Measurements from ENCODE around the gene AKR1C8.
"Not testable (repeated sequence)": the region's sequence is repeated elsewhere in the genome, so short reads cannot be mapped to it uniquely, and the experiment has no call there.

Gene AKR1C8

DNA sequence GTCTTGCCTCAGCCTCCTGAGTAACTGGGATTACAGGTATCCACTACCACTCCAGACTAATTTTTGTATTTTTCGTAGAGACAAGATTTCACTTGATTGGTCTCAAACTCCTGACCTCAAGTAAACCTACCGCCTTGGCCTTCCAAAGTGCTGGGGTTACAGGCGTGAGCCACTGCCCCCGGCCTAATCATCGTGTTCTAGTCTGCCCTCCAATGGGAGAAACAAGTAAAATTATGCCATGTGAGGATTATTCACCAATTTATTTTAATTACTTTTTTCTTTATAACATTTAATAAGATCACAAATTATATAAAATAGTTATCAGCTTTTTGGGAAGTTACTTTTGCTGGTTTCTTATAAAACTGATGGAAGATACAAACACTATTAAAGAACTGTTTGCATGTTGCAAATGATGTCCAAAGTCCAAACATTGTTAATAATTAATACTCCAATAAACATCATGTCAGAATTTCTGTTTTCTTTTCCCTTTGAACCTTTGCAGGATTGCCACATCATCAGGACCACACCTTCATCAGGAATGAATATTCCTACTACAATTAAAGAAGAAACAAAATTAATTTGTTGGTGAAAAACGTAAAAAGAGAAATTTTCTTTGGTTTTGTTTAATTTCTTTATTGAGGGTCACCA lies 10.9 kb upstream of the AKR1C8 start:
- H3K4me1 ChIP-seq (ENCODE audit: insufficient read depth, low read length), result no peaks in the 10 kb centered on the region
- no peaks in the 10 kb centered on the region for H3K36me3 ChIP-seq (ENCODE audit: insufficient read depth, low read length)
- H3K9ac ChIP-seq (ENCODE audit: low read depth, low read length), result no peak overlapping the region
- no peaks in the 10 kb centered on the region for H3K9me3 ChIP-seq (ENCODE audit: control insufficient read depth, insufficient read depth, low read length)

GRCh38 chr10:5194431-5194830 lies 9.5 kb upstream of the AKR1C8 start:
- Histone ChIP-seq H3K9ac (ENCODE audit: low read depth, low read length) (no peak overlapping the region), H3K9me3 (ENCODE audit: control insufficient read depth, insufficient read depth, low read length) (no peaks in the 10 kb centered on the region), H3K36me3 (ENCODE audit: insufficient read depth, low read length) (no peaks in the 10 kb centered on the region), H3K4me1 (ENCODE audit: insufficient read depth, low read length) (no peaks in the 10 kb centered on the region)

GRCh38 chr10:5188358-5188757 lies 3.4 kb upstream of the AKR1C8 start:
- Histone ChIP-seq H3K36me3 (ENCODE audit: insufficient read depth, low read length) (no peaks in the 10 kb centered on the region), H3K9ac (ENCODE audit: low read depth, low read length) (no peak overlapping the region), H3K4me1 (ENCODE audit: insufficient read depth, low read length) (no peaks in the 10 kb centered on the region), H3K9me3 (ENCODE audit: control insufficient read depth, insufficient read depth, low read length) (no peaks in the 10 kb centered on the region)

GRCh38 chr10:5187867-5188266 lies 2.9 kb upstream of the AKR1C8 start:
- no peaks in the 10 kb centered on the region for H3K9me3 ChIP-seq (ENCODE audit: control insufficient read depth, insufficient read depth, low read length)
- no peaks in the 10 kb centered on the region for H3K4me1 ChIP-seq (ENCODE audit: insufficient read depth, low read length)
- no peaks in the 10 kb centered on the region for H3K36me3 ChIP-seq (ENCODE audit: insufficient read depth, low read length)
- no peak overlapping the region for H3K9ac ChIP-seq (ENCODE audit: low read depth, low read length)

DNA sequence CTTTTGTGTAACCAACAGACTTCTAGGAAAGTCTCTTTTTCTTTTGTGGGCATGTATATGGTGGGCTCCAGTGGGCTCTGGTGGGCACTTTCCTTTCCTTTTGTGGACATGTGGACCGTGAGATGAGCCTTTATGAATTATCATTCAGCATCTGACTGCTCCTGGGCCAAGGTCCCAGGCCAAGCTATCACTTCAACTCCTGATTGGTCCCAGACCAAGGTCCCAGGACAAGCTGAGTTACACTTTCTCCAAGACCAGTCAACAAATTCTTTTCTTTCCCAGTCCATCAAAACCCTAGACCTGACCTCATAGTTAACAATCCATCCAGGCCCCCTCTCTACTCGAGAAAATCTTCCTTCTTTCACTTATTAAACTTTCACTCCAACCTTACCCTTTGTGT lies 1.0 kb downstream of the AKR1C8 start:
- H3K36me3 ChIP-seq (ENCODE audit: insufficient read depth, low read length), result no peaks in the 10 kb centered on the region
- H3K4me1 ChIP-seq (ENCODE audit: insufficient read depth, low read length), result no peaks in the 10 kb centered on the region
- no peak overlapping the region for H3K9ac ChIP-seq (ENCODE audit: low read depth, low read length)
- H3K9me3 ChIP-seq (ENCODE audit: control insufficient read depth, insufficient read depth, low read length), result no peaks in the 10 kb centered on the region

DNA sequence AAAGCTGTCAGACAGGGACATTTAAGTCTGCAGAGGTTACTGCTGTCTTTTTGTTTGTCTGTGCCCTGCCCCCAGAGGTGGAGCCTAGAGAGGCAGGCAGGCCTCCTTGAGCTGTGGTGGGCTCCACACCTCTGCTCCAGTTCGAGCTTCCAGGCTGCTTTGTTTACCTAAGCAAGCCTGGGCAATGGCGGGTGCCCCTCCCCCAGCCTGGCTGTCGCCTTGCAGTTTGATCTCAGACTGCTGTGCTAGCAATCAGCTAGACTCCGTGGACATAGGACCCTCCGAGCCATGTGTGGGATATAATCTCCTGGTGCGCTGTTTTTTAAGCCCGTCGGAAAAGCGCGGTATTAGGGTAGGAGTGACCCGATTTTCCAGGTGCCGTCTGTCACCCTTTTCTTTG lies 4.4 kb downstream of the AKR1C8 start:
- not testable (repeated sequence) for H3K9ac ChIP-seq (ENCODE audit: low read depth, low read length); H3K9me3 ChIP-seq (ENCODE audit: control insufficient read depth, insufficient read depth, low read length); H3K4me1 ChIP-seq (ENCODE audit: insufficient read depth, low read length); H3K36me3 ChIP-seq (ENCODE audit: insufficient read depth, low read length)

DNA sequence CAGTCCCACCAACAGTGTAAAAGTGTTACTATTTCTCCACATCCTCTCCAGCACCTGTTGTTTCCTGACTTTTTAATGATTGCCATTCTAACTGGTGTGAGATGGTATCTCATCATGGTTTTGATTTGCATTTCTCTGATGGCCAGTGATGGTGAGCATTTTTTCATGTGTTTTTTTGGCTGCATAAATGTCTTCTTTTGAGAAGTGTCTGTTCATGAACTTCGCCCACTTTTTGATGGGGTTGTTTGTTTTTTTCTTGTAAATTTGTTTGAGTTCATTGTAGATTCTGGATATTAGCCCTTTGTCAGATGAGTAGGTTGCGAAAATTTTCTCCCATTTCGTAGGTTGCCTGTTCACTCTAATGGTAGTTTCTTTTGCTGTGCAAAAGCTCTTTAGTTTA lies 9.4 kb downstream of the AKR1C8 start:
- H3K9ac ChIP-seq (ENCODE audit: low read depth, low read length); H3K36me3 ChIP-seq (ENCODE audit: insufficient read depth, low read length); H3K9me3 ChIP-seq (ENCODE audit: control insufficient read depth, insufficient read depth, low read length); H3K4me1 ChIP-seq (ENCODE audit: insufficient read depth, low read length): not testable (repeated sequence)

DNA sequence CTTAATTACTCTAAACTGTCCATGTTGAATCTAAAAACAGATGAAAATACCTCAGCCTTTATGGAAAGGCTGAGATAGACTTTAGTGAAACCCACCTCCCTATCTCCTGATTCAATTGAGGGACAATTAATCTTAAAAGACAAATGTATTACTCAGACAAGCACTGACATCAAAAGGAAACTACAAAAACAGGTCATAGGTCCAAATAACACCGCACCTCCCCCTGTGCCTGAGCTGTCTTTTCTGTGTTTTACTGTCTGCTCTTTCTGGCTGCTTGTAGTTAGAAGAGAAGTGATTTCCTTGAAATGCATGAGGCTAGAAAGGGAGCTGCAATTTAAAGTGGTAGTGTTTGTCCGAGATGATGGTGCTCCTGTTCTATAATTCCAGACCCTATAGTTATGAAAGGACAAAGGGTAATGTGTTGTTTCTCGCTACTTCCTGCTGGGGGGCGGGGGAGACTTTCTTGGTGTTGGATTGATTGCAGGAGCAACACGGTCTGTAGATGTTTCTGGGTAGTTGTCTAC lies 16.0 kb downstream of the AKR1C8 start:
- no peaks in the 10 kb centered on the region for H3K4me1 ChIP-seq (ENCODE audit: insufficient read depth, low read length)
- H3K9ac ChIP-seq (ENCODE audit: low read depth, low read length), result no peak overlapping the region
- 0 out of 2 replicates have a peak, but pooled peaks cover 4% of the 10 kb centered on the region for H3K9me3 ChIP-seq (ENCODE audit: control insufficient read depth, insufficient read depth, low read length)
- H3K36me3 ChIP-seq (ENCODE audit: insufficient read depth, low read length), result no peaks in the 10 kb centered on the region

DNA sequence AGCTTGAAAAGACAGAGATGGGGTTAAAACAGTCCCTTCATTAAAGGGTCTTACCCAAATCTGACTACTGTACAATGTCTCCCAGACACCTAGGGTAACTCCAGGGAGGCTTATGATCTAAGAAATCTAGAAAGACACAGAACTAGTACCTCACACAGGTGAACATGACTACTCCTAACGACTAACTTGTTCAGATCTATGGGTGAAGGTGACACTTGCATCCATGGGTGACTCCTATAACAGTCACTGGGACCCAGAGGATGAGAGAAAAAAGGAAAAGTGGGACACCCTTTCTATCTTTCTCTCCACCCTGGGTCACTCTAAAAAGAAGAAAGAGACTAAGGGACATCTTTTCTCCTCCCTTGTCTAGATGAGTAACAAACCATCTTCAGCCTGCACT lies 19.2 kb downstream of the AKR1C8 start:
- H3K9ac ChIP-seq (ENCODE audit: low read depth, low read length), result no peak overlapping the region
- H3K36me3 ChIP-seq (ENCODE audit: insufficient read depth, low read length), result no peaks in the 10 kb centered on the region
- H3K9me3 ChIP-seq (ENCODE audit: control insufficient read depth, insufficient read depth, low read length), result peaks cover 4% of the 10 kb centered on the region; the same call in 1 of the 2 replicates
- H3K4me1 ChIP-seq (ENCODE audit: insufficient read depth, low read length), result no peaks in the 10 kb centered on the region

DNA sequence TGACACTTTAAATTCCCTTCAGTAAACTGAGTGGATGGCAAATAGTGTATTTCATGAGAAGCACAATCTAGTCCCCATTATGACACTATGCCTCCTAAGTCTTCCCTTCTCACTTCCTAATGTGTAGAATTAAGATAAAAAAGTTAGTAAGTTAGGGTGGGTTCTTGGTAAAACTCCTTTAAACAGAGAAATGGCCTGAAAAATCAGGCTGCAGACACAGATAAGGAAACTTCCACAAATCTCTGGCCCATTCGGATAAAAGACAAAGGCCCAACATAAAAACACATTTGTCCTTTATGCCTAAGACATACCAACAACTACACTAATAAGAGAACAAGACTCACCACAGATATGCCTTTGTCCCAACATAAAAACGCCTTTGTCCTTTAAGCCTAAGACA lies 21.5 kb downstream of the AKR1C8 start:
- Histone ChIP-seq H3K4me1 (ENCODE audit: insufficient read depth, low read length) (no peaks in the 10 kb centered on the region), H3K9ac (ENCODE audit: low read depth, low read length) (no peak overlapping the region), H3K36me3 (ENCODE audit: insufficient read depth, low read length) (no peaks in the 10 kb centered on the region), H3K9me3 (ENCODE audit: control insufficient read depth, insufficient read depth, low read length) (peaks cover 4% of the 10 kb centered on the region; the same call in 1 of the 2 replicates)

GRCh38 chr10:5159126-5159525 lies 25.8 kb downstream of the AKR1C8 start:
- H3K9me3 ChIP-seq (ENCODE audit: control insufficient read depth, insufficient read depth, low read length), result no peaks in the 10 kb centered on the region; the same call in 1 of the 2 replicates
- no peaks in the 10 kb centered on the region for H3K36me3 ChIP-seq (ENCODE audit: insufficient read depth, low read length)
- H3K4me1 ChIP-seq (ENCODE audit: insufficient read depth, low read length), result no peaks in the 10 kb centered on the region
- H3K9ac ChIP-seq (ENCODE audit: low read depth, low read length), result no peak overlapping the region

GRCh38 chr10:5157501-5157900 lies 27.4 kb downstream of the AKR1C8 start:
- Histone ChIP-seq H3K4me1 (ENCODE audit: insufficient read depth, low read length) (no peaks in the 10 kb centered on the region), H3K36me3 (ENCODE audit: insufficient read depth, low read length) (no peaks in the 10 kb centered on the region), H3K9me3 (ENCODE audit: control insufficient read depth, insufficient read depth, low read length) (peaks cover 2% of the 10 kb centered on the region; the same call in 1 of the 2 replicates), H3K9ac (ENCODE audit: low read depth, low read length) (no peak overlapping the region)

GRCh38 chr10:5155951-5156350 lies 29.0 kb downstream of the AKR1C8 start:
- Histone ChIP-seq H3K4me1 (ENCODE audit: insufficient read depth, low read length) (no peaks in the 10 kb centered on the region), H3K9ac (ENCODE audit: low read depth, low read length) (no peak overlapping the region), H3K9me3 (ENCODE audit: control insufficient read depth, insufficient read depth, low read length) (peaks cover 2% of the 10 kb centered on the region; the same call in 1 of the 2 replicates), H3K36me3 (ENCODE audit: insufficient read depth, low read length) (no peaks in the 10 kb centered on the region)

DNA sequence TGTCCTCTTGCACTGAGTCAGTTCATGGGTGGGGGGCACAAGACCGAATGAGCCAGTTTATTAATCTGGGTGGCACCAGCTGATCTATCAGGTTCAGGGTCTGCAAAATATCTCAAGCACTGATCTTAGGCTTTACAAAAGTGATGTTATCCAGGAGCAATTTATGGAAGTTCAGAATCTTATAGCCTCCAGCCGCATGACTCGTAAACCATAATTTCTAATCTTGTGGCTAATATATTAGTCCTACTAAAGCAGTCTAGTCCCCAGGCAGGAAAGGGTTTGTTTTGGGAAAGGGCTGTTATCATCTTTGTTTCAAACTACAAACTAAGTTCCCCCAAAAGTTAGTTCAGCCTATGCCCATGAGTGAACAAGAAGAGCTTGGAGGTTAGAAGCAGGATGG lies 33.9 kb downstream of the AKR1C8 start:
- H3K9me3 ChIP-seq (ENCODE audit: control insufficient read depth, insufficient read depth, low read length), result peaks cover 4% of the 10 kb centered on the region; the same call in 1 of the 2 replicates
- H3K36me3 ChIP-seq (ENCODE audit: insufficient read depth, low read length), result no peaks in the 10 kb centered on the region
- H3K4me1 ChIP-seq (ENCODE audit: insufficient read depth, low read length), result no peaks in the 10 kb centered on the region
- no peak overlapping the region for H3K9ac ChIP-seq (ENCODE audit: low read depth, low read length)

- Histone ChIP-seq H3K36me3 (ENCODE audit: insufficient read depth, low read length) (no peaks in the 10 kb centered on the region), H3K9ac (ENCODE audit: low read depth, low read length) (no peak overlapping the region), H3K9me3 (ENCODE audit: control insufficient read depth, insufficient read depth, low read length) (peaks cover 4% of the 10 kb centered on the region; the same call in 1 of the 2 replicates), H3K4me1 (ENCODE audit: insufficient read depth, low read length) (no peaks in the 10 kb centered on the region)
Observed at GRCh38 chr10:5148678-5149032, 36.3 kb downstream of the AKR1C8 start.
